IPS-NIHi7 (cell line): ENCODE data around the gene ADCK1.
"Not testable (repeated sequence)": the region's sequence is repeated elsewhere in the genome, so short reads cannot be mapped to it uniquely, and the experiment has no call there.

Experiments used
- DNase-seq: peaks from one replicate; pipeline ENCODE4 v3.0.0; 2012; ENCODE audit warnings: mixed read lengths; ENCODE audit errors: extremely low spot score

ADCK1 gene

GRCh38 chr14:77865455-77865854 lies 65.5 kb downstream of the ADCK1 start:
- no peak for DNase-seq

- no peak for DNase-seq
Measured at GRCh38 chr14:77866932-77867331, 67.0 kb downstream of the ADCK1 start.

GRCh38 chr14:77867476-77867875 lies 67.6 kb downstream of the ADCK1 start:
- no peak for DNase-seq

- no peak for DNase-seq
Measured at GRCh38 chr14:77868552-77869285, 68.8 kb downstream of the ADCK1 start.

GRCh38 chr14:77869340-77869739 lies 69.4 kb downstream of the ADCK1 start:
- no peak for DNase-seq

GRCh38 chr14:77870646-77871045 lies 70.7 kb downstream of the ADCK1 start:
- no peak for DNase-seq

GRCh38 chr14:77872152-77872551 lies 72.2 kb downstream of the ADCK1 start:
- DNase-seq = no peak

GRCh38 chr14:77872983-77873382 lies 73.1 kb downstream of the ADCK1 start:
- DNase-seq = no peak

DNA sequence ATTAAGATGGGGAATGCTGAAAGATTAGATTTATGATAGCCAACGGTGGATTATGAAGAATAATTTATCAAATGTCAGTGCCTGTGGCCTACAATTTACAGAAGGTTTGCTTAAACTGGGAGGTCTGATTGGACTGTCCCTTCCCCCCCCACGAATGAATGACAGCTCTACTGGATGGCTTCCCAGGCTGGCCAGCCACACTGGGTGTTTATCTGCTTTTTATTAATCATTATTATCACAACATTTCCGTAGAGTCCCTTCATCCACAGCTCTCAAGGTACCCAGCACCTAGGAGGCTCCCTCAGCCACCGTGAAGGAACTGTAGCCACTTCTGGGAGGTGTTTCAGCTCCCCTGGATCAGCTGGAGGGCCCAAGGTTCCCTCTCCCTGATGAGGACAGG lies 78.9 kb downstream of the ADCK1 start:
- no peak for DNase-seq

GRCh38 chr14:77880056-77880455 lies 80.1 kb downstream of the ADCK1 start:
- no peak for DNase-seq

DNA sequence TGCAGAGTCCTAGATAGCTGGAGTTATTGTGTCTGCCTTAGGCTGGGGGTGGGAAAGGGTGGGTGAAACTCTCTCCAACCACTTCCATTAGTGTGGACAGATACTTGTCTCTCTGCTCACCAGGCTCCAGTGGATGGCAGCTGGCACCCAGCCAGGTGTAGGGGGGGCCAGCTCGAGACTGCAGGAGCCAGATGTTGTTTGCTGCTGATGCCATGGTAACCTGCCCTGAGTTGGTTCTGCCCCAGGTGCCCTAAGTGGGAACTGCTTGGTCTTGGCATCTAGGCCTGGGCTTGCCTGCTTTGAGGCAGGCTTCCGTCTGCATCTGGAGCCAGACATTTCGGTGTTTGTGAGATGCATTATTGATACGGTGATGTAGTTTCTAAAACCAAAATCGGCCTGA lies 82.2 kb downstream of the ADCK1 start:
- no peak for DNase-seq

DNA sequence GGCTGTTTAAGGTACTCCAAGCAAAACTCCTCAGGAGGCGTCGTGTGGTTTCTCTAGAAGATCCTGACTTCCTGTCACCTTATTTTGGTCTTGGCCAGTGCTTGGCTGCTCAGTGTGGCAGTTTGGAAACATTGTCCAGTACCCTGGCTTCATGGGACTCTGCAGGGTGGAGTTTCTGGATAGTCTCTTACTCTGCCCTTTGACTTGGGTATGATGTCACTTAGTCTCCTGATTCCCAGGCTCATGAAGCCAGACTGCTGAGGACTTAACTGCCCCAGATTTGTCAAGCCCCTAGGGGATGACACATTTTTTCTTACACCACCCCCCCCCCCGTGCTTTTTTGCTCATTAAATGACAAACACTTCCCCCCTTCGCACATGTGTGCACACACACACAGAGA lies 82.7 kb downstream of the ADCK1 start:
- DNase-seq = no peak

- no peak for DNase-seq
Measured at GRCh38 chr14:77883131-77883846, 83.4 kb downstream of the ADCK1 start.

GRCh38 chr14:77883847-77884238 lies 83.9 kb downstream of the ADCK1 start:
- DNase-seq = no peak

DNA sequence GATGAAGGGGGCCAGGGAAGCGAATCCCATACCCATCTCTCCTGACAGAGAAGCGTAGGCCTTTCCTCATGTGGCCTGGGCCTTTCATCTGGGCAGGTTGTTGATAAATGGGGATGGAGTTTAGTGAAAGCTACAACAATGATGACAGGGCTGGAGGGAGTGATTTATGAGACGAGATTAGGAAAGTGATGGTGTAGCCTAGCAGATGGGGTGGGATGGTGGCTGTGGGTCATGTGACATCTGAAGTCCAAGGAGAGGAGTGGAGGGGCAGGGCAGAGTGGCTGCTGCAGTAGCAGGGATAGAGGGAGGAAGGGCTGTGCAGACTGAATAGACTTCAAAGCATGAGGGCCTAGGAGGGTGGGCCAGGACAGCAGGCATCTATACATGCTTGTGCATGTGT lies 85.5 kb downstream of the ADCK1 start:
- DNase-seq = no peak

- DNase-seq = no peak
Measured at GRCh38 chr14:77886010-77886409, 86.1 kb downstream of the ADCK1 start.

- not testable (repeated sequence) for DNase-seq
Measured at GRCh38 chr14:77888903-77889302, 89.0 kb downstream of the ADCK1 start.

DNA sequence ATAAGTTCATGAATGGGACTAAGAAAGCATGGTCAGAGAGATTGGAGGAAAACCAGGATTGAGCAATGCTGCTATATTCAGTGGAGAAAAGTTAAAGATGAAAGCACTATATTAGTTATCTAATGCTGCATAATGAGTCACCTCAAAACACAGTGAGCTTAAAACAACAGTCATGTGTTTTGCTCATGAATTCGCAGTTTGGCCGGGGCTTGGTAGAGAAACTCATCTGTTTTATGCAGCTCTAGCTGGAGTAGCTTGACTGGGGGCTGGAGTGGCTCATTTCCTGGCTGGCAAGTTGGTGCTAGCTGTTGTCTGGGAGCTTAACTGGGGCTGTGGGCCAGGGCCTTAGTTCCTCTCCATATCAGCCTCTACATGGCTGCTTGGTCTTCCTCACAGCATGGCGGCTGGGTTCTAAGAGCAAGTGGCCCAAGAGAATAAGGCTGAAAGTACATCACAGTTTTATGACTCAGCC lies 90.1 kb downstream of the ADCK1 start:
- DNase-seq = no peak

DNA sequence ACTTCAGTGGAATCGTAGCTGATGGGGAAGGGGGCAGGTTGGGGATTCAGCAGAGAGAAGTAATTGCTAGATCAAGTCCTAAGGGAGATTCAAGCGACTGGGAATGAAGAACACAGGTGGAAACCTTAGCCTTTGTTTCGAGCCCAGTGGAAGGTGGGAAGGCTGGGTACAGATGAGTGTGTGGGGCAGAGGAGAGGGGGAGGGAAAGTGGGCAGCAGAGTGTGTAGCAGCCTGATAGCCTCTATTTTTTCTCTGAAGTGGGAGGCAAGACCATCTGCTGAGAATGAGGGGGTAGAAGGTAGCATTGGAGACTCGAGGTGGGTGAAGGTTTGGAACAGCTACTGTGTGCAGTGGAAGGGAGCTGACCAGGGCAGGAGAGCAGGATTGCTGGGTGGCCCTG lies 91.0 kb downstream of the ADCK1 start:
- DNase-seq = no peak

DNA sequence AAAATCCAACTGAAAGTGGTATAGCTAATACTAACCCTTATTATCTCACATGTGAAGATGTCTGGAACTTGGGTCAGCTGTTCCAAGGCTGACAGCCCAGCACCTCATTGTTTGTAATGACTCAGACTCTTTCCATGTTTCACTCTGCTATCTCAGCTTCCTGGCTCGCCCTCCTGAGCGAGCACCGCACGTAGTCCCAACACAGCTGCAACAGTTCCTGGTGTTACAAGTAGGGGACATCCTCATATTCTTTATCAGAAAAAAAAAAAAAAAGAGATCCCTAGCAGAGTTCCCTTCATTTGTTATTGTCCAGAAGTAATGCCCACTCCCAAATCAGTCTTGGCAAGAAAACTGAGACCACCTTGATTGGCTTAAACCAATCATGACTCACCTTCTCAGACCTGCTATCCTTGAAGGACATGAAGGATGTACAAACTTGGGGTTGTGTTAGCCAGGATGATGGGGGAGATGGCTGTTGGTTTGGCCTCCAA lies 92.5 kb downstream of the ADCK1 start:
- DNase-seq = no peak

- no peak for DNase-seq
Measured at GRCh38 chr14:77892890-77893484, 93.1 kb downstream of the ADCK1 start.

DNA sequence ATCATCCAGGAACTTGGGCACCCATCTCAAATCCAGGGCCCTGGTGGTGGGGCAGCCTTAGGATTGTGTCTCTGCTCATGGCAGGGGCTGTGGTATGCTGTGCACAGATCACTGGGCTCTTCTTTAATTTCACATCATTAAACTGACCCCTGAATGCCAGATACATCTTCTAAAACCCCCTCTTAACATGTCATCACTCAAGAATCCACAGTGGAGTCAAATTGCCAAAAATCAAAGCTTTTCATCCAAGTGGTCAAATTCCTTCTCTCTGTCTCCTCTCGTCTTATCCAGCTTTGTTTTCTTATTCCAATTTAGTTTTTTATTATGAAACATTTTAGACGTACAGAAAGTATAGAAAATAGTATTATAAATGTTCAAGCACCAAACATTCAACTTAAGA lies 97.5 kb downstream of the ADCK1 start:
- no peak for DNase-seq

DNA sequence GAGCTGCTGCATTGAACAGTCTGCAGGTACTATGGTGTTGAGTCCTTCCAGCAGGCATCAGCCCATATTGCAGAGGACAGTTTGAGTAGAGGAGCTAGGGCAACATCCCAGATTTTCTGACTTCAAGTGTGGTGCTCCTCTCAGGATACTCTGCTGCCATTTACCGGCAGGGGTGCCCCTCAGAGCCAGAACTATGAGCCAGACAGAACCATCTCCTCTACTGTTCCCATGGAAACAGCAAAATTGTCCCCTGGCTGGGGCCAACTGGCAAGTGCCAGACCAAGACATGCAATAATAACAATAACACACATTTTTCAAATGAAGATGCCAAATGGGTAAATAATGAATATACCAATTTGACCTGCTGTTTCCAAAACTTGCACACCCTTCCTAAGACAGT lies 102.9 kb downstream of the ADCK1 start:
- no peak for DNase-seq
